Measurements from ENCODE around the gene BUB1B.

DNA sequence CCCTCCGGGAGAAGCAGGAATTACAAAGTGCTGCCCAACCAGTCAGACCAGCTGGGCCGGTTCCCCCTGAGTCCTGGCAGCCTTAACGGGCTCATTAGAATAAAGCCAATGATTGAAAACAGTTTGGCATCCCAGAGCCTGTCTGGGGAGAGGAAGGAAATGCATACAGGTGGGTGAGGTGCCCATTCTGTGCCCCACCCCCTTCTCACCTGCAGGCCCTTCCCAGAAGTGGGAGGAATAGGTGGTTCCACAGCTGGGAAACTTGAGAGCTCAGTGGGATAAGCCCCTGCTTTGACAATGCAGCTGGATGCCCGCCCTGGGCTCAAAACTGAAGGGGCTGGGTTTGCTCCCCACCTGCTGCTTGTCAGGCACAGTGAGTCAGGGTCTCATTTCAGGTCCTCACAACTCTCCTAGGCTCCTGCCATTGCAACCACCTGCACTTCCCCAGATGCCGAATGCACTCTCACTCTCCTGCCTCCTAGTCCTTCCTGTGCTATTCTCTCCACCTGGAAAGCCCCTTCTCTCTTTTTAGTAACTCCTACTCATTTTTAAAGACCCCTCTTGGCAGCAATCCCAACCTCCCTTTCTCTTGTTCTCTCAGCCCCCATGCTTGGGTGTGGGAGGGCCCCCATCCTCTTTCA, 5.5 kb upstream of the BUB1B start:
- TF ChIP-seq, protein P1, sequence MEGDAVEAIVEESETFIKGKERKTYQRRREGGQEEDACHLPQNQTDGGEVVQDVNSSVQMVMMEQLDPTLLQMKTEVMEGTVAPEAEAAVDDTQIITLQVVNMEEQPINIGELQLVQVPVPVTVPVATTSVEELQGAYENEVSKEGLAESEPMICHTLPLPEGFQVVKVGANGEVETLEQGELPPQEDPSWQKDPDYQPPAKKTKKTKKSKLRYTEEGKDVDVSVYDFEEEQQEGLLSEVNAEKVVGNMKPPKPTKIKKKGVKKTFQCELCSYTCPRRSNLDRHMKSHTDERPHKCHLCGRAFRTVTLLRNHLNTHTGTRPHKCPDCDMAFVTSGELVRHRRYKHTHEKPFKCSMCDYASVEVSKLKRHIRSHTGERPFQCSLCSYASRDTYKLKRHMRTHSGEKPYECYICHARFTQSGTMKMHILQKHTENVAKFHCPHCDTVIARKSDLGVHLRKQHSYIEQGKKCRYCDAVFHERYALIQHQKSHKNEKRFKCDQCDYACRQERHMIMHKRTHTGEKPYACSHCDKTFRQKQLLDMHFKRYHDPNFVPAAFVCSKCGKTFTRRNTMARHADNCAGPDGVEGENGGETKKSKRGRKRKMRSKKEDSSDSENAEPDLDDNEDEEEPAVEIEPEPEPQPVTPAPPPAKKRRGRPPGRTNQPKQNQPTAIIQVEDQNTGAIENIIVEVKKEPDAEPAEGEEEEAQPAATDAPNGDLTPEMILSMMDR (conservative IDR thresholded peaks at IDR 0.05; ENCODE audit: low read length), result no peak
- no peak for TF ChIP-seq EZH2phosphoT487 (IDR thresholded peaks at IDR 0.05; ENCODE audit: borderline replicate concordance, low read depth, low read length)

Data from OCI-LY7 (cell line).